K562 (cell line): ENCODE data around the gene CGGBP1. TPM values are rescaled to one million over a fixed set of nuclear protein-coding genes. Genes with fewer than 3 reads are reported as not detected.

Source experiments
- BRF1 ChIP-seq: IDR thresholded peaks from 3 replicates; pipeline ENCODE4 v1.6.1; 2011; ENCODE audit warnings: borderline replicate concordance, mild to moderate bottlenecking; ENCODE audit not compliant: insufficient read length; ENCODE audit errors: extremely low read depth
- MEF2A ChIP-seq: IDR thresholded peaks from 2 replicates; pipeline ENCODE4 v1.6.1; 2011; ENCODE audit warnings: low read depth, mild to moderate bottlenecking, low read length, moderate library complexity; ENCODE audit not compliant: control insufficient read depth
- MGA ChIP-seq: fragments of 450-650 bp; IDR thresholded peaks from 2 replicates; pipeline ENCODE4 v1.6.1; 2016; ENCODE audit warnings: mild to moderate bottlenecking, moderate library complexity
- SRF ChIP-seq, 2 experiments: fragments of 250-450, 450-650 bp in 1 of 2; sonication (Bioruptor Pico) in 1 of 2; sonication (generic) in 1 of 2; formaldehyde crosslinking; IDR thresholded peaks; 2 replicates each; pipeline versions ENCODE4 v1.5.0 to v1.5.1; 2020 to 2022; ENCODE audit warnings: mild to moderate bottlenecking in 1 of 2, missing genetic modification reagents in 1 of 2
- ZNF121 ChIP-seq: sonication (generic); formaldehyde crosslinking; conservative IDR thresholded peaks from 2 replicates; pipeline ENCODE4 v1.8.0; 2022; ENCODE audit warnings: missing genetic modification reagents
- ZNF212 ChIP-seq: fragments of 450-650 bp; formaldehyde crosslinking; IDR thresholded peaks from 2 replicates; pipeline ENCODE4 v1.4.0; 2020; ENCODE audit warnings: mild to moderate bottlenecking
- ZNF354B ChIP-seq: fragments of 250-450 bp; sonication (Bioruptor Pico); IDR thresholded peaks from 2 replicates; pipeline ENCODE4 v1.4.0; 2020
- polyA plus RNA-seq, 8 experiments: library from polyadenylated mRNA; depleted of rRNA in 4 of 8; stranded (reverse) in 5 of 8; unstranded in 3 of 8; fragments of >200 nt; fragmentation: Nextera tagmentation in 2 of 8; fragmentation: Illumina TruSeq in 1 of 8; extraction: Ambion mirVana in 2 of 8; extraction: Trizol in 1 of 8; gene quantifications; 2 replicates each; pipeline versions ENCODE4 v1.2.1 to v1.2.3, GENCODE V29; 2011 to 2014; ENCODE audit warnings: inconsistent platforms in 1 of 8, missing spikeins in 1 of 8
- total RNA-seq, 7 experiments: library from RNA; depleted of rRNA in 6 of 7; stranded (reverse); fragments of >200 nt in 6 of 7; fragmentation: Illumina TruSeq in 2 of 7; extraction: Trizol in 2 of 7; gene quantifications; 2 replicates each; pipeline versions ENCODE4 v1.2.1 to v1.2.3, GENCODE V29; 2011 to 2021; ENCODE audit warnings: low replicate concordance in 1 of 7

CGGBP1 gene
- total and polyA plus RNA-seq, 9 of the 15 experiments (the other 6 are each of a cell fraction or from before 2014, with no cell fraction given) = 14.4 to 47.8 (median 37.8) TPM

GRCh38 chr3:88028876-88029275 is 29.9 kb downstream of the CGGBP1 start (continued):
- no peak for TF ChIP-seq MGA
- TF ChIP-seq ZNF354B = no peak
- TF ChIP-seq BRF1 = no peak
- TF ChIP-seq SRF (CRISPR knock-in tag; IDR thresholded peaks at IDR 0.05) = no peak
- no peak for TF ChIP-seq ZNF212
- TF ChIP-seq ZNF121 (CRISPR knock-in tag) = no peak
- TF ChIP-seq MEF2A = no peak
